Fibroblast of lung (primary cell): Measurements from ENCODE around the gene RAB31.

Experiments
- CTCF ChIP-seq, 2 donors: IDR thresholded peaks in 1 of 2; conservative IDR thresholded peaks in 1 of 2; 1 replicate in 1 of 2; 2 replicates in 1 of 2; pipeline ENCODE4 v1.5.1; 2011 to 2012; ENCODE audit warnings: low read length in 2 of 2, control low read depth in 1 of 2, inconsistent platforms in 1 of 2, low read depth in 1 of 2, mild to moderate bottlenecking in 1 of 2
- EZH2 ChIP-seq: IDR thresholded peaks from 2 replicates; pipeline ENCODE4 v1.5.1; 2012; ENCODE audit warnings: low read length, control low read depth, mild to moderate bottlenecking; ENCODE audit errors: missing control alignments

DNA sequence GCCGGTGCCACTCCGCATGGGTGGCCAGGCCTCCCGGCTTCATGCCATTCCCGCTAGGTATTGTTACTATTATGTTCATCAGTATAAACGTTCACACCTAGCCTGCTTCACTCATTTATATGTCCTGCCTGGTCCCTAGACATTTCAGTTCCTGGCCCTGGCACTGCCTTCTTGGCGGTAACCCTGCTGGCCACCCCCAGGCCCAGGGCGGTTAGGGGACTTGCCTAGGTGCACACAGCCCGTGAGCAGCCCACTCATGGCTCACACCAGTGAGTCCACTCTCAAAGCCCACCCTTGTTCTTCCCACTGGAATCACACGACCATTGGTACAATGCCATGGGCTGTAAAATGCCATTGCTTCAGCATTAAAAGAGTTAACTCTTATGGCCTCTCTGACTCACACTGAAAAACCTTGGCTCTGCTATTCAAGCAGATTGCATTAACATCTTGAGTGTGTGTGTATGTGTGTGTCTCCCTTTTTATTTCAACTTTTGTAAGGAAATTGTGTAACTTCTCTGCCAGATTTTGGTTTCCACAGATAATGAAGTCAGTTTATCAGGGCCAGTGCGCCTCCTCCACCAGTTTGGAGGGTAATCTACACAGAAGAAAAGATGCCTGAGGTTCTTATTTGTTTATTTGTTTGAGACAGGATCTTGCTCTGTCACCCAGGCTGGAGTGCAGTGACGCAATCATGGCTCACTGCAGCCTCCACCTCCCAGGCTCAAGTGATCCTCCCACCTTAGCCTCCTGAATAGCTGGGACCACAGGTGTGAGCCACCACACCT lies 74.2 kb downstream of the RAB31 start:
- TF ChIP-seq CTCF (conservative IDR thresholded peaks at IDR 0.05 in 1 of 2, IDR thresholded peaks at IDR 0.05 in 1 of 2; ENCODE audit: low read depth in 1 of 2, low read length in 2 of 2), result no peak
- no peak for TF ChIP-seq EZH2
